ENCODE results near the gene USP32.

DNA sequence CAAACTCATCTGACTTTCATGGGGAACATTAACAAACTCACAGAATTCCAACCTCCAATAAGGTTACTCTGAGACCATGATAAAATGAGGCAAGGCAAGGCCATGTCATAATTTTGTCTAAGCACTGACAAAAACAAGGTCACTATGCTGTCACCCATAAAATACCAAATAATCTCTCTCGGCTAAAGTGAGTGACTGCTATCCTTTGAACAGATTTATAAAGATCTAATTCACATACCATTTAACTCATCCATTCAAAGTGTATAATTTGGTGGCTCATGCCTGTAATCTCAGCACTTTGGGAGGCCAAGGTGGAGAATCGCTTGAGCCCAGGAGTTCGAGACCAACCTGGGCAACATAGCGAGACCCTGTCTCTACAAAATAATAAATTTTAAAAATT, 262.8 kb downstream of the USP32 start:
- TF ChIP-seq POLR2A (IDR thresholded peaks at IDR 0.05) (no peak), EP300 (IDR thresholded peaks at IDR 0.05; ENCODE audit: low read depth) (no peak)
- TF ChIP-seq, protein P1, sequence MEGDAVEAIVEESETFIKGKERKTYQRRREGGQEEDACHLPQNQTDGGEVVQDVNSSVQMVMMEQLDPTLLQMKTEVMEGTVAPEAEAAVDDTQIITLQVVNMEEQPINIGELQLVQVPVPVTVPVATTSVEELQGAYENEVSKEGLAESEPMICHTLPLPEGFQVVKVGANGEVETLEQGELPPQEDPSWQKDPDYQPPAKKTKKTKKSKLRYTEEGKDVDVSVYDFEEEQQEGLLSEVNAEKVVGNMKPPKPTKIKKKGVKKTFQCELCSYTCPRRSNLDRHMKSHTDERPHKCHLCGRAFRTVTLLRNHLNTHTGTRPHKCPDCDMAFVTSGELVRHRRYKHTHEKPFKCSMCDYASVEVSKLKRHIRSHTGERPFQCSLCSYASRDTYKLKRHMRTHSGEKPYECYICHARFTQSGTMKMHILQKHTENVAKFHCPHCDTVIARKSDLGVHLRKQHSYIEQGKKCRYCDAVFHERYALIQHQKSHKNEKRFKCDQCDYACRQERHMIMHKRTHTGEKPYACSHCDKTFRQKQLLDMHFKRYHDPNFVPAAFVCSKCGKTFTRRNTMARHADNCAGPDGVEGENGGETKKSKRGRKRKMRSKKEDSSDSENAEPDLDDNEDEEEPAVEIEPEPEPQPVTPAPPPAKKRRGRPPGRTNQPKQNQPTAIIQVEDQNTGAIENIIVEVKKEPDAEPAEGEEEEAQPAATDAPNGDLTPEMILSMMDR (IDR thresholded peaks at IDR 0.05) = no peak
